ENCODE results near the gene MAEA.

The MAEA gene

DNA sequence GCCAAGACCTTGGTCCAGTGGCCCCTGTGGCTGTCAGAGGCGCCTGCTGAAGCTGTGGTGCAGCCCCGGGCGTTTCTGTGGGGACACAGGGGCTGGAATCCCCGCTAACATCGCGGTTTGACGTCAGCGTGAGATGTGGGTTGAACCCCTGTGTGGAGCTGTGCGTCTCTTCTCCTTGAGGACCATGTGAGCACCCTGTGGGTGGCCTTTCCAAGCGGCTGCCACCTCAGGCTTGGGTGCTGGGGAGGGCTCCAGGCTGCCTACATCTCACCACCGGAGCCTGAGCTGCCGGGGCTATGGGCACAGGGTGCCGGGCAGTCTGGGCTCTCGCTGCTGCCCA, 85.0 kb downstream of the MAEA start:
- H3K4me1 ChIP-seq (ENCODE audit: insufficient read depth, low read length, poor library complexity, severe bottlenecking): no peaks in the 10 kb centered on the region
- no peaks in the 10 kb centered on the region for H3K79me2 ChIP-seq (ENCODE audit: insufficient read depth, low read length)
- no peak overlapping the region for H3K4me3 ChIP-seq (ENCODE audit: low read length, poor library complexity, severe bottlenecking)
- H3K36me3 ChIP-seq (ENCODE audit: insufficient read depth, low read length): no peaks in the 10 kb centered on the region; the same call in 1 of the 2 replicates
- no peak overlapping the region for H2AFZ ChIP-seq (ENCODE audit: low read length)
- TF ChIP-seq, protein P1, sequence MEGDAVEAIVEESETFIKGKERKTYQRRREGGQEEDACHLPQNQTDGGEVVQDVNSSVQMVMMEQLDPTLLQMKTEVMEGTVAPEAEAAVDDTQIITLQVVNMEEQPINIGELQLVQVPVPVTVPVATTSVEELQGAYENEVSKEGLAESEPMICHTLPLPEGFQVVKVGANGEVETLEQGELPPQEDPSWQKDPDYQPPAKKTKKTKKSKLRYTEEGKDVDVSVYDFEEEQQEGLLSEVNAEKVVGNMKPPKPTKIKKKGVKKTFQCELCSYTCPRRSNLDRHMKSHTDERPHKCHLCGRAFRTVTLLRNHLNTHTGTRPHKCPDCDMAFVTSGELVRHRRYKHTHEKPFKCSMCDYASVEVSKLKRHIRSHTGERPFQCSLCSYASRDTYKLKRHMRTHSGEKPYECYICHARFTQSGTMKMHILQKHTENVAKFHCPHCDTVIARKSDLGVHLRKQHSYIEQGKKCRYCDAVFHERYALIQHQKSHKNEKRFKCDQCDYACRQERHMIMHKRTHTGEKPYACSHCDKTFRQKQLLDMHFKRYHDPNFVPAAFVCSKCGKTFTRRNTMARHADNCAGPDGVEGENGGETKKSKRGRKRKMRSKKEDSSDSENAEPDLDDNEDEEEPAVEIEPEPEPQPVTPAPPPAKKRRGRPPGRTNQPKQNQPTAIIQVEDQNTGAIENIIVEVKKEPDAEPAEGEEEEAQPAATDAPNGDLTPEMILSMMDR (conservative IDR thresholded peaks at IDR 0.05; ENCODE audit: low read length): no peak
- TF ChIP-seq EZH2phosphoT487 (IDR thresholded peaks at IDR 0.05; ENCODE audit: borderline replicate concordance): no peak
- no peaks in the 10 kb centered on the region for H3K9me3 ChIP-seq (ENCODE audit: insufficient read depth, low read depth, low read length)
- H3F3A ChIP-seq (ENCODE audit: low read depth): no peaks in the 10 kb centered on the region
- no peak overlapping the region for H3K9ac ChIP-seq (ENCODE audit: low read depth, low read length, poor library complexity, severe bottlenecking)
- H3K4me2 ChIP-seq (ENCODE audit: low read depth, low read length, poor library complexity, severe bottlenecking): no peak overlapping the region
- H3K27me3 ChIP-seq (ENCODE audit: insufficient read depth, low read length, poor library complexity, severe bottlenecking): no peaks in the 10 kb centered on the region
- no peaks in the 10 kb centered on the region for H3K9me2 ChIP-seq (replicated peaks; ENCODE audit: low read depth, low read length)
- no peaks in the 10 kb centered on the region for H4K20me1 ChIP-seq (ENCODE audit: insufficient read depth, low read length, poor library complexity, severe bottlenecking)

DNA sequence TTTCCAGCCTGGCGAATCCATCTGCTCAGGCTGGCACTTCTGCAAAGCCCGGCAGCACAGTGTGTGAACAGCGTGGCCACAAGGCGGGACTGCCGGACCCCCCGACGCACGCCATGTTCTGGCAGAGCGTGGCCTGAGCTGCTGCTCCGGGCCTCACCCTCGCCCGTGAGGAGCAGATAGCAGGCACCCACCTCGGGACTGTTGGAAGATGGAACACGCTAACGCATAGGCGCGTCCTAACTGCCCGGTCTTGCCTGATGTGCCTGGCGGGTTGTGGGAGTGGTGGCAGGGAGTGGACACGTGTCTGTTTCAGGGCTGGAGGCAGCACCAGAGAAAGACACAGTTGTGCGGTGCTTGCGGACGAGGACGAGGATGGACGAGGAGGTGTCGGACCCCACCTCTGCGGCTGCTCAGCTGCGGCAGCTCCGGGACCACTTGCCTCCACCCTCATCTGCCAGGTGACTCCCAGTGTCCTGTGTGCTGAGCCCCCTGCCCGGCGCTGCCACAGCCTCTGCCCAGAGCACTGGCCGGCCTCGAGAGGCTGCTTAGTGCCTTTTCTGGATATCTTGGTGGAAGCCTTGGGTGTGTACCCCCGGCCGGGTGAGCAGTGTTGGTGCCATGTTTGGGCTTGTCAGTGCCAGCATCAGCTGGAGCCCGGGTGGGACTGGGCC, 85.5 kb downstream of the MAEA start:
- H3K9ac ChIP-seq (ENCODE audit: low read depth, low read length, poor library complexity, severe bottlenecking): no peak overlapping the region
- no peaks in the 10 kb centered on the region for H3K4me1 ChIP-seq (ENCODE audit: insufficient read depth, low read length, poor library complexity, severe bottlenecking)
- no peaks in the 10 kb centered on the region for H3K9me2 ChIP-seq (replicated peaks; ENCODE audit: low read depth, low read length)
- no peaks in the 10 kb centered on the region for H3K27me3 ChIP-seq (ENCODE audit: insufficient read depth, low read length, poor library complexity, severe bottlenecking)
- no peak for TF ChIP-seq EZH2phosphoT487 (IDR thresholded peaks at IDR 0.05; ENCODE audit: borderline replicate concordance)
- TF ChIP-seq, protein P1 (conservative IDR thresholded peaks at IDR 0.05; ENCODE audit: low read length): no peak
- H4K20me1 ChIP-seq (ENCODE audit: insufficient read depth, low read length, poor library complexity, severe bottlenecking): no peaks in the 10 kb centered on the region
- no peaks in the 10 kb centered on the region for H3K9me3 ChIP-seq (ENCODE audit: insufficient read depth, low read depth, low read length)
- no peaks in the 10 kb centered on the region; the same call in 1 of the 2 replicates for H3K36me3 ChIP-seq (ENCODE audit: insufficient read depth, low read length)
- H3K4me2 ChIP-seq (ENCODE audit: low read depth, low read length, poor library complexity, severe bottlenecking): no peak overlapping the region
- H3K4me3 ChIP-seq (ENCODE audit: low read length, poor library complexity, severe bottlenecking): no peak overlapping the region
- H3K79me2 ChIP-seq (ENCODE audit: insufficient read depth, low read length): no peaks in the 10 kb centered on the region
- no peaks in the 10 kb centered on the region for H3F3A ChIP-seq (ENCODE audit: low read depth)
- no peak overlapping the region for H2AFZ ChIP-seq (ENCODE audit: low read length)

DNA sequence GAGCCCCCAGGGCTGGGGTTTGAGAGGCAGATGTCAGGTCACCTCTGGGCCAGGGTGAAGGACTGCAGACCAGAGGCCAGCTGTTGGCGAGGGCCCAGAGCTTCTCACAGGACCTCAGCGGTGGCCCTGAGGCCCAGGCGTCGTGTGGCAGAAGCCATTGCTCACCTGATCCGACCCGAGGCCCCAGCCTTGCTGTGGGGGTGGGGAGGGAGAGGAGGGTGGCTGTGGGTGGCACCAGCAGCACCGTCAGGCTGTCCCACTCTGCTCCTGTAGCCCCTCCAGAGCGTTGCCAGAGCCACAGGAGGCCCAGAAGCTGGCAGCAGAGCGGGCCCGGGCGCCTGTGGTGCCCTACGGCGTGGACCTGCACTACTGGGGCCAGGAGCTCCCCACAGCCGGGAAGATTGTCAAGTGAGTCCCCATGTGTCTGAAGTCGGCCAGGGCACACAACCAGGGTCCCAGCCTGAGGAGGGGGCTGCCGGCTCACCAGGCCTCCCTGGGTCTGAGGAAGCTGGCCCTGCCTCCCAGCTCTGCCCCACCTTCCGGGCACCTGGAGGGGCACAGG, 86.2 kb downstream of the MAEA start:
- Histone ChIP-seq H4K20me1 (ENCODE audit: insufficient read depth, low read length, poor library complexity, severe bottlenecking) (no peaks in the 10 kb centered on the region), H3K4me2 (ENCODE audit: low read depth, low read length, poor library complexity, severe bottlenecking) (no peak overlapping the region), H3K9me2 (replicated peaks; ENCODE audit: low read depth, low read length) (no peaks in the 10 kb centered on the region), H3K4me1 (ENCODE audit: insufficient read depth, low read length, poor library complexity, severe bottlenecking) (no peaks in the 10 kb centered on the region), H3K27me3 (ENCODE audit: insufficient read depth, low read length, poor library complexity, severe bottlenecking) (no peaks in the 10 kb centered on the region), H3K79me2 (ENCODE audit: insufficient read depth, low read length) (no peaks in the 10 kb centered on the region), H3F3A (ENCODE audit: low read depth) (no peaks in the 10 kb centered on the region), H3K9me3 (ENCODE audit: insufficient read depth, low read depth, low read length) (no peaks in the 10 kb centered on the region), H3K36me3 (ENCODE audit: insufficient read depth, low read length) (no peaks in the 10 kb centered on the region; the same call in 1 of the 2 replicates), H3K4me3 (ENCODE audit: low read length, poor library complexity, severe bottlenecking) (no peak overlapping the region), H3K9ac (ENCODE audit: low read depth, low read length, poor library complexity, severe bottlenecking) (no peak overlapping the region), H2AFZ (ENCODE audit: low read length) (no peak overlapping the region)
- TF ChIP-seq EZH2phosphoT487 (IDR thresholded peaks at IDR 0.05; ENCODE audit: borderline replicate concordance): no peak
- TF ChIP-seq, protein P1 (conservative IDR thresholded peaks at IDR 0.05; ENCODE audit: low read length): no peak

Measured in Loucy (cell line).